Measurements from ENCODE around the gene SMARCD1.

Gene SMARCD1

DNA sequence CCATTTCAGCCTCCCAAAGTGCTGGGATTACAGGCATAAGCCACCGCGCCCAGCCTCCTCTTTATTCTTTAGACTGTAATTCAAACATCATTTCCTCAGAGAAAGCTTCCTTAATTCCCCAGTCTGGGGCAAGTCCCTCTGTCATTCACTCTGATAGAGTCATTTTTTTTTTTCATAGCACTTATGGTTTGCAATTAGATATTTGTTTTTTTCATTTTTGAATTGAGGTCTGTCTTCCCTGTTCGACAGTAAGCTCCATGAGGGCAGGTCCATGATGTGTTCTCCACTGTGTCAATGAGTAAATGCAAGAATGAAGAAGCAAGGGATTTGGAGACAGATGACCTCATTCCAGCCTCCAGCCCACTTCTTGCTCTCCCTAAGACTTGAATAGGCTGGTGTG is 15.6 kb upstream of the SMARCD1 start:
- TF ChIP-seq, protein P1, sequence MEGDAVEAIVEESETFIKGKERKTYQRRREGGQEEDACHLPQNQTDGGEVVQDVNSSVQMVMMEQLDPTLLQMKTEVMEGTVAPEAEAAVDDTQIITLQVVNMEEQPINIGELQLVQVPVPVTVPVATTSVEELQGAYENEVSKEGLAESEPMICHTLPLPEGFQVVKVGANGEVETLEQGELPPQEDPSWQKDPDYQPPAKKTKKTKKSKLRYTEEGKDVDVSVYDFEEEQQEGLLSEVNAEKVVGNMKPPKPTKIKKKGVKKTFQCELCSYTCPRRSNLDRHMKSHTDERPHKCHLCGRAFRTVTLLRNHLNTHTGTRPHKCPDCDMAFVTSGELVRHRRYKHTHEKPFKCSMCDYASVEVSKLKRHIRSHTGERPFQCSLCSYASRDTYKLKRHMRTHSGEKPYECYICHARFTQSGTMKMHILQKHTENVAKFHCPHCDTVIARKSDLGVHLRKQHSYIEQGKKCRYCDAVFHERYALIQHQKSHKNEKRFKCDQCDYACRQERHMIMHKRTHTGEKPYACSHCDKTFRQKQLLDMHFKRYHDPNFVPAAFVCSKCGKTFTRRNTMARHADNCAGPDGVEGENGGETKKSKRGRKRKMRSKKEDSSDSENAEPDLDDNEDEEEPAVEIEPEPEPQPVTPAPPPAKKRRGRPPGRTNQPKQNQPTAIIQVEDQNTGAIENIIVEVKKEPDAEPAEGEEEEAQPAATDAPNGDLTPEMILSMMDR (IDR thresholded peaks at IDR 0.05; ENCODE audit: extremely low read depth, insufficient read depth, missing control alignments), result no peak
- in situ Hi-C loops (cut with MboI; ENCODE audit: low pct_unique_long_range_greater_than_20kb, low sequenced_read_pairs, unreplicated experiment), result no loop called here
- no peak for DNase-seq (ENCODE audit: low spot score)

DNA sequence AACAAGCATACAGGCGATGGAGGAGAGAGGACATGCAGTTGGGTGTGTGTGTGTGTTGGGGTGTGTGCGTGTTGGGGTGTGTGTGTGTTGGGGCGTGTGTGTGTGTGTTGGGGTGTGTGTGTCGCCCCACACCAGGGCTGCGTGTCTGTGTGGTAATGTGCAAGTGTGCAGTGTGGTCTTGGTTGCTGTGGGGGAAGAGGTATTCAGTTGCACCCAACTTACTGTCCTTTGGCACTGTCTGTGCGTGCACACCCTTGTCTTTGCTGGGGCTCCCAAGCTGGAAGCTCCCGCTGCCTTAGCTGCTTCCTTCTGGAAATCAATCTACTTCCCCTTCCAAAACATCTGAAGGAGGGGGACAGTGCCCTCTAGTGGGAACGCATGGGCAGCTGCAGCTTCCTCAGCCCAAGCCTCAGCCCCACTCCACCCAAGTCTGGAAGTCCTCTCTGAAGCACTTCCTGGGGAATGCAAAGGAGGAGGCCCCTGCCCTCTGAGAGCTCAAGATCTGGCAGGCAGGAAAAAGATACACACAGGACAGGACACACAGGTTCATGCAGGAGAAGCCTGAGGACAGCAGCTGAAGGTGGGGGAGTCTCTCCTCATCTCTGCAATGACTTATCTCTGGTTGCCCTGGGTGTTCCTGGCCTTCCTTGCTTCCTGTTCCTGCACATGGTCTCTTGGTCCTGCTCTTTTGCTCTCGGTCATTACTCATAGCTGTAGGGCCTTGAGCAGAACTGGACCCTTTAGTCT is 14.7 kb upstream of the SMARCD1 start:
- TF ChIP-seq, protein P1 (IDR thresholded peaks at IDR 0.05; ENCODE audit: extremely low read depth, insufficient read depth, missing control alignments), result peak; percentile 94
- in situ Hi-C loops (cut with MboI; ENCODE audit: low pct_unique_long_range_greater_than_20kb, low sequenced_read_pairs, unreplicated experiment), result loop anchor here (10.0 kb wide), 1 partner anchor 94 kb away; the partner anchor contains the start of gene CERS5
- peak; percentile 71 for DNase-seq (ENCODE audit: low spot score)

DNA sequence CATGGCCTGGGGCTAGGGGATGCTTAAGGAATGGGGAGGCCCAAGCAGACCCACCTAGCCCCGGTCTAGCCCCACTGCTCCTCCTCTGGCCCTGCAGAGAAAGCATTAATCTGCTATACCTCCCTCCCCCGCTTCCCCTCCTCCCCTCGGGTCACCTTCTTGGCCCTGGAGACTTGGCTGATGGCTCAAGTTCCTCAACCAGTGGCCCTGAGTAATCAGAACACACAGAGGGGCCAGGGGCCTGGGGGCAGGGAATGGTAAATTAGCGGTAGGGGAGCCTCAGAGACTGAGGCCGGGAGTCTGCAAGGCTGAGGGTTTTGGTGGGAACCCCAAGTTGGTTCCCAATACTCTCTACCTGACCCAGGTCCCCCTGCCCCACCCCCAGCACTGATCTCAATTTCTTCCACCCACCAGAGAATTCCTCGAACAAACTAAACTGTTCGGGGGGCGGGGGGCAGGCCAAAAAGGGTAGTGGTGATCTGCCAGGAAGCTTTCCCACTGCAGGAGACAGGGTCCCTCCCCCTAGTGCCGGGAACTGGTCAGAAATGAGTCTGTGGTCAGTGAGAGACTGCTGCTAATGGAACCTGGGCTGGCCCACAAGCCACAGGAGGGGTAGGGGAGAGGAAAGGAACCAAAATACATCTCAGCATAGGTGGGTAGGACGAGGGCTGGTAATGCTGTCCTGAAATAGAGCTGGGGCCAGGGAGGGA is 12.8 kb upstream of the SMARCD1 start:
- TF ChIP-seq, protein P1 (IDR thresholded peaks at IDR 0.05; ENCODE audit: extremely low read depth, insufficient read depth, missing control alignments), result no peak
- no peak for DNase-seq (ENCODE audit: low spot score)
- in situ Hi-C loops (cut with MboI; ENCODE audit: low pct_unique_long_range_greater_than_20kb, low sequenced_read_pairs, unreplicated experiment), result loop anchor here (10.0 kb wide), 1 partner anchor 92 kb away; the partner anchor contains the start of gene CERS5

DNA sequence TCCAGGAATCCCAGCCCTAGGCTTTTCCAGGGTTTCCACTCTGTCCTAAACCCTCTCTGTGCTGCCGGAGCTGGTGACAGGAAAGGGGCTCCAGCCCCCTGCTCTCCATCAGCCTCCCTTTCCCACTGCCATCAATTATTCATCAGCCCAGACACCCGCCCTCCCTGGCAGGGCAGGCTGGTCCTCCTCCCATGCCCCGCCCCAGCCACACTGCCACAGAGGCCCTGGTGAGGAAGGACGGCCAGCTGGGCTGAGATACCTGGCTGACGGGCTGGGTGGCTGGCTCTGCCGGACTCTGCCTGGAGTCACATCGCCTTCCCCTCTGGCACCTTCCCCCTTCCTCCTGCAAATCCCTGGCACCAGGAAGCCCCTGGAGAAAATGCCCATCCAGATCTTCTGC is 11.9 kb upstream of the SMARCD1 start:
- DNase-seq (ENCODE audit: low spot score), result no peak
- in situ Hi-C loops (cut with MboI; ENCODE audit: low pct_unique_long_range_greater_than_20kb, low sequenced_read_pairs, unreplicated experiment), result loop anchor here (10.0 kb wide), 1 partner anchor 92 kb away; the partner anchor contains the start of gene CERS5
- TF ChIP-seq, protein P1 (IDR thresholded peaks at IDR 0.05; ENCODE audit: extremely low read depth, insufficient read depth, missing control alignments), result no peak

DNA sequence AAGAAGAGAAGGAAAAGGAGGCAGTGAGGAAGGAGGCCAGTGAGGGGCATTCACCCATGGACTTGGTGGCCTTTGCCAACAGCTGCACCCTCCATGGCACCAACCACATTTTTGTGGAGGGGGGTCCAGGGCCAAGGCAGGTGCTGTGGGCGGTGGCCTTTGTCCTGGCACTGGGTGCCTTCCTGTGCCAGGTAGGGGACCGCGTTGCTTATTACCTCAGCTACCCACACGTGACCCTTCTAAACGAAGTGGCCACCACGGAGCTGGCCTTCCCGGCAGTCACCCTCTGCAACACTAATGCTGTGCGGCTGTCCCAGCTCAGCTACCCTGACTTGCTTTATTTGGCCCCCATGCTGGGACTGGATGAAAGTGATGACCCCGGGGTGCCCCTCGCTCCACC is 11.4 kb upstream of the SMARCD1 start:
- DNase-seq (ENCODE audit: low spot score), result no peak
- in situ Hi-C loops (cut with MboI; ENCODE audit: low pct_unique_long_range_greater_than_20kb, low sequenced_read_pairs, unreplicated experiment), result loop anchor here (10.0 kb wide), 1 partner anchor 91 kb away; the partner anchor contains the start of gene CERS5
- TF ChIP-seq, protein P1 (IDR thresholded peaks at IDR 0.05; ENCODE audit: extremely low read depth, insufficient read depth, missing control alignments), result no peak

DNA sequence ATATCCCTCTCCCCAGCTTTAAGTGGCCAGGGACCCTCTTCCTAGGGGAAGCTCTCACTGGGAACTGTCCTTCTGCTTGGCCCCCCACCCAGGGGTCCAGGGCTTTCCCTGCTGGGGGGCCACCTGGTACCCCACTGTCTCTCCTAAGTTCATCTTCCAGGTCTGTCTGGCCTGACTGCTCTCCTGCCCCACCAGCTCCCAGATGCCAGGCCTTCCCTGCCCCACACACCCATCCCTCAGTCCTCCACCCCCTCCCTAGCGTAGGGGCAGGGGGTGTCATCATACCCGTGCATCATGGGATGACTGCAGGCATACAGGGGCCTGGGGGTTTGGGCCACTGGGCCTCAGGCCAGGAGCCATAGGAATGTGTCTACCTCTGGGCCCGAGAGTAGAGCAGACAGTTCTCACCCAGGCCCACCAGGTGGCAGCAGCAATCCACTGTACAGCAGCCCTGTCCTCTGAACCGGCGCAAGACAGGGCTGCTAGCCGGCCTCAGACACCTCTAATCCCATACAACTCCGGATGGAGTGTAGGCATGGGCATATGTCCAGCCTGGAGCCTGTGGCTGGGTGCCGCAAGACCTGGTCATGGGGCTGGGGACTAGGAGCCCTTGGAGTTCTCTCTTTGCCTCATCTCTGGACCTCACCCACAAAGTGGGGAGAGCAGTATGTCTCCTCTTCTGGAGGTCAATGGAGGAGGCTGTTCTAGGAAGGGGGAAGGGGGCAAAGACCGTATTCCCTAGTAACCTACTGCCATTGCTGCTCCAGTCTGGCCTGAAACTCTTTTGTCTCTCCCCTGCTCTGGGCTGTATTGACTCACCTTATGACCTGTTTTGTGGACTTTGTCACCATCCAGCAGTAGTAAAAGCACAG is 10.0 kb upstream of the SMARCD1 start:
- DNase-seq (ENCODE audit: low spot score), result peak; percentile 88
- in situ Hi-C loops (cut with MboI; ENCODE audit: low pct_unique_long_range_greater_than_20kb, low sequenced_read_pairs, unreplicated experiment), result loop anchor here (10.0 kb wide), 1 partner anchor 90 kb away; the partner anchor contains the start of gene CERS5
- TF ChIP-seq, protein P1 (IDR thresholded peaks at IDR 0.05; ENCODE audit: extremely low read depth, insufficient read depth, missing control alignments), result peak; percentile 91
